PC-9 (cell line): Measurements from ENCODE around the gene HOXD11.

ENCODE experiments used
- CTCF ChIP-seq: fragments of 200-600 bp; sonication (generic); conservative IDR thresholded peaks from 2 replicates; pipeline ENCODE4 v1.6.1; 2017; ENCODE audit warnings: mixed run types, antibody characterized with exemption, mild to moderate bottlenecking, moderate library complexity
- EZH2 ChIP-seq: fragments of 200-600 bp; sonication (generic); IDR thresholded peaks from 2 replicates; pipeline ENCODE4 v1.8.0; 2017; ENCODE audit warnings: antibody characterized with exemption, low read depth

- TF ChIP-seq EZH2 (no peak), CTCF (no peak)
Observed at GRCh38 chr2:176128982-176129796, 22.1 kb downstream of the HOXD11 start, which contains the start of gene HOXD8.
